ENCODE results near the gene GNE. TPM values are rescaled to one million over a fixed set of nuclear protein-coding genes. Genes with fewer than 3 reads are reported as not detected.

Gene GNE
- total and polyA plus RNA-seq, 9 of the 15 experiments (the other 6 are each of a cell fraction or from before 2014, with no cell fraction given) = 5.1 to 18.6 (median 12.0) TPM

DNA sequence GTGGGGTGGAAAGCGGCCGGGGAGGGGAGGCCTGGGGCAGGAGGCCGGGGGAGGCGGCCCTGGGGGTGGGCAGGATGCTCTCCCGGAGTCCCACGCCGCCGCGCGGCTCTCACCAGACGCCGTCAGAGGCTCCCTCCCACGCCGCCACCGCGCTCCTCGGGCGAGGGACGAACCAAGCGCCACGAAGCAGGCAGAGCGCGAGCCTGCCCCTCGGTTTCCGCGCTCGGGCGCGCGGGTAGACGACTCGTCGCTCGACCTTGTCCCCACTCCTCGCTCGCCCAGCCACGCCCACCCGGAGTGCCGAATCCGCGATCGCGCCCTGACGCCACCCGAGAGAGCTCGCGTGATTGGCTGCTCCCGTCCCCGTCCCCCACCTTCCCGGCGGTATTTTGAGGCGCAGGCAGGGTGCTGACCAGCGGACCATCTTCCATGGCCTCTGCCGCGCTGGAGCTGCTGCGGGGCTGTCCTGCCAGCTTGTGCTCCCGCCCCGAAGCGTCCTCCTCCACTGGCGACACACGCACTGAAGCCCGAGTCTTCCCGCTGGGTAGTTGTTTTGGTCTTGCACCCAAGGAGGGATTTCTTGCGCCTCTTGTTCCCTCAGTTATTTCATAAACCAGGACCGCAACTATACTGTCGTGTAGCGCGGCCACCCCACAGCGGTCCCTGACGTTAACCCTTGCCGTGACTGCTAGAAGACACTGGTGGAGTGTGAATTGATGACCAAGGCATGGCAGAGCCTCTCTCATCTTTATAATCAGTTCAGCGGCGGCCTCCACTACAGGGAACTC is at the start of gene GNE (continued):
- peak; percentile 60 for TF ChIP-seq TAF9B (IDR thresholded peaks at IDR 0.05; ENCODE audit: partially characterized antibody)
- TF ChIP-seq, protein P1, sequence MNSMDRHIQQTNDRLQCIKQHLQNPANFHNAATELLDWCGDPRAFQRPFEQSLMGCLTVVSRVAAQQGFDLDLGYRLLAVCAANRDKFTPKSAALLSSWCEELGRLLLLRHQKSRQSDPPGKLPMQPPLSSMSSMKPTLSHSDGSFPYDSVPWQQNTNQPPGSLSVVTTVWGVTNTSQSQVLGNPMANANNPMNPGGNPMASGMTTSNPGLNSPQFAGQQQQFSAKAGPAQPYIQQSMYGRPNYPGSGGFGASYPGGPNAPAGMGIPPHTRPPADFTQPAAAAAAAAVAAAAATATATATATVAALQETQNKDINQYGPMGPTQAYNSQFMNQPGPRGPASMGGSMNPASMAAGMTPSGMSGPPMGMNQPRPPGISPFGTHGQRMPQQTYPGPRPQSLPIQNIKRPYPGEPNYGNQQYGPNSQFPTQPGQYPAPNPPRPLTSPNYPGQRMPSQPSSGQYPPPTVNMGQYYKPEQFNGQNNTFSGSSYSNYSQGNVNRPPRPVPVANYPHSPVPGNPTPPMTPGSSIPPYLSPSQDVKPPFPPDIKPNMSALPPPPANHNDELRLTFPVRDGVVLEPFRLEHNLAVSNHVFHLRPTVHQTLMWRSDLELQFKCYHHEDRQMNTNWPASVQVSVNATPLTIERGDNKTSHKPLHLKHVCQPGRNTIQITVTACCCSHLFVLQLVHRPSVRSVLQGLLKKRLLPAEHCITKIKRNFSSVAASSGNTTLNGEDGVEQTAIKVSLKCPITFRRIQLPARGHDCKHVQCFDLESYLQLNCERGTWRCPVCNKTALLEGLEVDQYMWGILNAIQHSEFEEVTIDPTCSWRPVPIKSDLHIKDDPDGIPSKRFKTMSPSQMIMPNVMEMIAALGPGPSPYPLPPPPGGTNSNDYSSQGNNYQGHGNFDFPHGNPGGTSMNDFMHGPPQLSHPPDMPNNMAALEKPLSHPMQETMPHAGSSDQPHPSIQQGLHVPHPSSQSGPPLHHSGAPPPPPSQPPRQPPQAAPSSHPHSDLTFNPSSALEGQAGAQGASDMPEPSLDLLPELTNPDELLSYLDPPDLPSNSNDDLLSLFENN (IDR thresholded peaks at IDR 0.05; ENCODE audit: low read depth in 2 of 2, low read length in 2 of 2) = peak in 1 of 2 experiments; percentile 94; a peak in 2 of 4 replicates
- 0 out of 2 replicates have a peak, but pooled peaks have one; percentile 14 for TF ChIP-seq ZNF766 (CRISPR knock-in tag; conservative IDR thresholded peaks at IDR 0.05)
- TF ChIP-seq, protein P2, sequence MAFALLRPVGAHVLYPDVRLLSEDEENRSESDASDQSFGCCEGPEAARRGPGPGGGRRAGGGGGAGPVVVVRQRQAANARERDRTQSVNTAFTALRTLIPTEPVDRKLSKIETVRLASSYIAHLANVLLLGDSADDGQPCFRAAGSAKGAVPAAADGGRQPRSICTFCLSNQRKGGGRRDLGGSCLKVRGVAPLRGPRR (CRISPR knock-in tag; IDR thresholded peaks at IDR 0.05) = no peak
- TF ChIP-seq SMARCA5 (IDR thresholded peaks at IDR 0.05) = no peak
- TF ChIP-seq GABPB1 (CRISPR knock-in tag; IDR thresholded peaks at IDR 0.05) = peak; percentile 48; the same call in 1 of the 2 replicates
- no peak for TF ChIP-seq HNRNPH1 (optimal IDR thresholded peaks at IDR 0.05; ENCODE audit: low read depth, low read length)
- TF ChIP-seq, protein P3, sequence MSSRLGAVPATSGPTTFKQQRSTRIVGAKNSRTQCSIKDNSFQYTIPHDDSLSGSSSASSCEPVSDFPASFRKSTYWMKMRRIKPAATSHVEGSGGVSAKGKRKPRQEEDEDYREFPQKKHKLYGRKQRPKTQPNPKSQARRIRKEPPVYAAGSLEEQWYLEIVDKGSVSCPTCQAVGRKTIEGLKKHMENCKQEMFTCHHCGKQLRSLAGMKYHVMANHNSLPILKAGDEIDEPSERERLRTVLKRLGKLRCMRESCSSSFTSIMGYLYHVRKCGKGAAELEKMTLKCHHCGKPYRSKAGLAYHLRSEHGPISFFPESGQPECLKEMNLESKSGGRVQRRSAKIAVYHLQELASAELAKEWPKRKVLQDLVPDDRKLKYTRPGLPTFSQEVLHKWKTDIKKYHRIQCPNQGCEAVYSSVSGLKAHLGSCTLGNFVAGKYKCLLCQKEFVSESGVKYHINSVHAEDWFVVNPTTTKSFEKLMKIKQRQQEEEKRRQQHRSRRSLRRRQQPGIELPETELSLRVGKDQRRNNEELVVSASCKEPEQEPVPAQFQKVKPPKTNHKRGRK (tag; IDR thresholded peaks at IDR 0.05) = no peak
- TF ChIP-seq TOE1 (IDR thresholded peaks at IDR 0.05; ENCODE audit: borderline replicate concordance) = peak; percentile 73; the same call in 1 of the 2 replicates
- TF ChIP-seq TOE1 (CRISPR knock-in tag; IDR thresholded peaks at IDR 0.05; ENCODE audit: borderline replicate concordance, low read depth) = no peak
- TF ChIP-seq JUN (IDR thresholded peaks at IDR 0.05; ENCODE audit: borderline replicate concordance, low read depth, low read length) = 0 out of 2 replicates have a peak, but pooled peaks have one; percentile 13
- no peak for TF ChIP-seq JUN (CRISPR knock-in tag; IDR thresholded peaks at IDR 0.05; ENCODE audit: borderline replicate concordance)
- no peak for TF ChIP-seq ZNF24 (IDR thresholded peaks at IDR 0.05)
- TF ChIP-seq, protein P4, sequence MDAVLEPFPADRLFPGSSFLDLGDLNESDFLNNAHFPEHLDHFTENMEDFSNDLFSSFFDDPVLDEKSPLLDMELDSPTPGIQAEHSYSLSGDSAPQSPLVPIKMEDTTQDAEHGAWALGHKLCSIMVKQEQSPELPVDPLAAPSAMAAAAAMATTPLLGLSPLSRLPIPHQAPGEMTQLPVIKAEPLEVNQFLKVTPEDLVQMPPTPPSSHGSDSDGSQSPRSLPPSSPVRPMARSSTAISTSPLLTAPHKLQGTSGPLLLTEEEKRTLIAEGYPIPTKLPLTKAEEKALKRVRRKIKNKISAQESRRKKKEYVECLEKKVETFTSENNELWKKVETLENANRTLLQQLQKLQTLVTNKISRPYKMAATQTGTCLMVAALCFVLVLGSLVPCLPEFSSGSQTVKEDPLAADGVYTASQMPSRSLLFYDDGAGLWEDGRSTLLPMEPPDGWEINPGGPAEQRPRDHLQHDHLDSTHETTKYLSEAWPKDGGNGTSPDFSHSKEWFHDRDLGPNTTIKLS (IDR thresholded peaks at IDR 0.05; ENCODE audit: borderline replicate concordance, low read depth) = no peak; the same call in 1 of the 2 replicates
- TF ChIP-seq YY1 (IDR thresholded peaks at IDR 0.05; ENCODE audit: borderline replicate concordance in 1 of 3, control insufficient read depth in 1 of 3, extremely low read depth in 1 of 3, insufficient read depth in 3 of 3, insufficient read length in 1 of 3, insufficient replicate concordance in 2 of 3, low read depth in 1 of 3, low read length in 2 of 3) = peak; percentile 40 to 84 (median 74)
- TF ChIP-seq ELF4 (CRISPR knock-in tag; IDR thresholded peaks at IDR 0.05) = no peak
- TF ChIP-seq, protein P5, sequence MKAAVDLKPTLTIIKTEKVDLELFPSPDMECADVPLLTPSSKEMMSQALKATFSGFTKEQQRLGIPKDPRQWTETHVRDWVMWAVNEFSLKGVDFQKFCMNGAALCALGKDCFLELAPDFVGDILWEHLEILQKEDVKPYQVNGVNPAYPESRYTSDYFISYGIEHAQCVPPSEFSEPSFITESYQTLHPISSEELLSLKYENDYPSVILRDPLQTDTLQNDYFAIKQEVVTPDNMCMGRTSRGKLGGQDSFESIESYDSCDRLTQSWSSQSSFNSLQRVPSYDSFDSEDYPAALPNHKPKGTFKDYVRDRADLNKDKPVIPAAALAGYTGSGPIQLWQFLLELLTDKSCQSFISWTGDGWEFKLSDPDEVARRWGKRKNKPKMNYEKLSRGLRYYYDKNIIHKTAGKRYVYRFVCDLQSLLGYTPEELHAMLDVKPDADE (conservative IDR thresholded peaks at IDR 0.05; ENCODE audit: control insufficient read depth, low read depth, low read length) = peak; percentile 72; the same call in 1 of the 2 replicates

Measured in K562 (cell line).